Breast epithelium (tissue), 3 donors: ENCODE measurements around the gene MYOM3.

Source experiments
- CTCF ChIP-seq, 3 donors: fragments of 450-650 bp; IDR thresholded peaks; one replicate each; pipeline ENCODE4 v1.5.1; 2016 to 2017; ENCODE audit warnings: antibody characterized with exemption in 3 of 3, mild to moderate bottlenecking in 3 of 3, moderate library complexity in 3 of 3
- POLR2A ChIP-seq: fragments of 450-650 bp; IDR thresholded peaks from one replicate; pipeline ENCODE4 v1.6.1; 2016; ENCODE audit warnings: antibody characterized with exemption, mild to moderate bottlenecking, moderate library complexity

- TF ChIP-seq POLR2A (no peak), CTCF (IDR thresholded peaks at IDR 0.05) (no peak)
Observed at GRCh38 chr1:24124980-24125379, 13.0 kb upstream of the MYOM3 start.
